HFFc6 (cell line): Measurements from ENCODE around the gene IQCN. TPM values are rescaled to one million over a fixed set of nuclear protein-coding genes. Genes with fewer than 3 reads are reported as not detected.

ENCODE experiments used
- DNase-seq: peaks from one replicate; pipeline ENCODE4 v3.0.0-alpha.2; 2018
- H3K27ac Mint-ChIP-seq: 2 replicates; pipeline ENCODE4 v1.8.0; 2020; ENCODE audit warnings: mild to moderate bottlenecking, mixed read lengths
- H3K27me3 Mint-ChIP-seq: 2 replicates; pipeline ENCODE4 v1.8.0; 2021; ENCODE audit warnings: mild to moderate bottlenecking, moderate library complexity, mixed read lengths; ENCODE audit not compliant: insufficient read depth
- H3K36me3 Mint-ChIP-seq: 2 replicates; pipeline ENCODE4 v1.8.0; 2021; ENCODE audit warnings: low read depth, mixed read lengths
- H3K4me1 Mint-ChIP-seq: 2 replicates; pipeline ENCODE4 v1.8.0; 2020; ENCODE audit warnings: low read depth, mixed read lengths
- H3K4me3 Mint-ChIP-seq: 2 replicates; pipeline ENCODE4 v1.8.0; 2020; ENCODE audit warnings: mild to moderate bottlenecking, moderate library complexity, mixed read lengths
- H3K9me3 Mint-ChIP-seq: 2 replicates; pipeline ENCODE4 v1.8.0; 2020; ENCODE audit warnings: mild to moderate bottlenecking, mixed read lengths
- CTCF ChIP-seq: fragments of 200-600 bp; sonication (generic); IDR thresholded peaks from 2 replicates; pipeline ENCODE4 v1.5.0; 2021; ENCODE audit warnings: antibody characterized with exemption, mild to moderate bottlenecking
- total RNA-seq, 6 experiments: library from RNA; stranded (reverse); fragmentation: NEBNext Ultra II Directional; extraction: Animal tissue kit (Norgen Biotek cat#: 25700); gene quantifications; 2 replicates in 1 of 6; 3 replicates in 5 of 6; pipeline ENCODE4 v1.2.3, GENCODE V29; 2021

Gene IQCN
- total RNA-seq, 6 experiments from 2014 or later, result 0.40 to 0.87 (median 0.55) TPM

GRCh38 chr19:18271433-18271841, 2.8 kb downstream of the IQCN start:
- H3K27ac Mint-ChIP-seq, result no peak overlapping the region; the same call in 1 of the 2 replicates
- H3K36me3 Mint-ChIP-seq, result peaks cover 5% of the 10 kb centered on the region
- peaks cover 26% of the 10 kb centered on the region for H3K4me1 Mint-ChIP-seq
- peaks cover 52% of the 10 kb centered on the region for H3K27me3 Mint-ChIP-seq
- TF ChIP-seq CTCF, result no peak
- H3K9me3 Mint-ChIP-seq, result peaks cover 5% of the 10 kb centered on the region; the same call in 1 of the 2 replicates
- H3K4me3 Mint-ChIP-seq, result peak overlapping the region; percentile 6; the same call in 1 of the 2 replicates
- no peak for DNase-seq

GRCh38 chr19:18270326-18270725, 3.9 kb downstream of the IQCN start:
- Mint-ChIP-seq H3K27ac (no peak overlapping the region), H3K9me3 (peaks cover 5% of the 10 kb centered on the region; the same call in 1 of the 2 replicates), H3K27me3 (peaks cover 41% of the 10 kb centered on the region), H3K4me3 (no peak overlapping the region), H3K4me1 (peaks cover 19% of the 10 kb centered on the region), H3K36me3 (peaks cover 12% of the 10 kb centered on the region)
- no peak for DNase-seq
- no peak for TF ChIP-seq CTCF

GRCh38 chr19:18269070-18269723, 5.1 kb downstream of the IQCN start:
- Mint-ChIP-seq H3K4me3 (no peak overlapping the region), H3K27me3 (peaks cover 30% of the 10 kb centered on the region), H3K4me1 (peaks cover 8% of the 10 kb centered on the region), H3K27ac (no peak overlapping the region), H3K36me3 (peaks cover 12% of the 10 kb centered on the region), H3K9me3 (no peaks in the 10 kb centered on the region)
- DNase-seq, result no peak
- TF ChIP-seq CTCF, result no peak

GRCh38 chr19:18266771-18267686, 7.2 kb downstream of the IQCN start:
- no peak overlapping the region for H3K4me3 Mint-ChIP-seq
- H3K36me3 Mint-ChIP-seq, result peaks cover 12% of the 10 kb centered on the region
- H3K27me3 Mint-ChIP-seq, result peaks cover 12% of the 10 kb centered on the region
- H3K4me1 Mint-ChIP-seq, result no peaks in the 10 kb centered on the region
- DNase-seq, result no peak
- no peaks in the 10 kb centered on the region for H3K9me3 Mint-ChIP-seq
- H3K27ac Mint-ChIP-seq, result no peak overlapping the region
- no peak for TF ChIP-seq CTCF

- TF ChIP-seq CTCF, result no peak
- Mint-ChIP-seq H3K9me3 (no peaks in the 10 kb centered on the region), H3K4me1 (no peaks in the 10 kb centered on the region), H3K36me3 (peaks cover 12% of the 10 kb centered on the region), H3K27me3 (peaks cover 13% of the 10 kb centered on the region), H3K4me3 (no peak overlapping the region), H3K27ac (no peak overlapping the region)
- DNase-seq, result no peak
Observed at GRCh38 chr19:18265582-18265981, 8.7 kb downstream of the IQCN start.
